ENCODE results near the gene VEZT.

Gene VEZT

DNA sequence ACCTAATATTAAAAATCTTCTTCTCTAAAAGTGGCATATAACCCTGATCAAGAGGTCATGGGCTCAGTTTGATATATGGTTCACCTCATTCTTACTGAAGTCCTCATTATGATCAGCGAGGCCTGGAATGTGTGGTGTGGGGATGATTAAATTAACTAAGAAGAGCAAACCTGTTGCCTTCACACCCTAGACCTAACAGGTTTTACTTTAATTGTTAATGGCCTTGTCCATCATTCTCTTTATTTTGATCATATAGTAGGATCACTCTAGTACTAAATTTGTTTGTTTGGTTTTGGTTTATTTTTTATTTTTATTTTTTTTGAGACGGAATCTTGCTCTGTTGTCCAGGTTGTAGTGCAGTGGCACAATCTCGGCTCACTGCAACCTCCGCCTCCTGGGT is 43.5 kb downstream of the VEZT start:
- H3K36me3 ChIP-seq, result peaks cover 61% of the 10 kb centered on the region
- H3K9me3 ChIP-seq (ENCODE audit: severe bottlenecking), result no peaks in the 10 kb centered on the region
- TF ChIP-seq, protein P1, sequence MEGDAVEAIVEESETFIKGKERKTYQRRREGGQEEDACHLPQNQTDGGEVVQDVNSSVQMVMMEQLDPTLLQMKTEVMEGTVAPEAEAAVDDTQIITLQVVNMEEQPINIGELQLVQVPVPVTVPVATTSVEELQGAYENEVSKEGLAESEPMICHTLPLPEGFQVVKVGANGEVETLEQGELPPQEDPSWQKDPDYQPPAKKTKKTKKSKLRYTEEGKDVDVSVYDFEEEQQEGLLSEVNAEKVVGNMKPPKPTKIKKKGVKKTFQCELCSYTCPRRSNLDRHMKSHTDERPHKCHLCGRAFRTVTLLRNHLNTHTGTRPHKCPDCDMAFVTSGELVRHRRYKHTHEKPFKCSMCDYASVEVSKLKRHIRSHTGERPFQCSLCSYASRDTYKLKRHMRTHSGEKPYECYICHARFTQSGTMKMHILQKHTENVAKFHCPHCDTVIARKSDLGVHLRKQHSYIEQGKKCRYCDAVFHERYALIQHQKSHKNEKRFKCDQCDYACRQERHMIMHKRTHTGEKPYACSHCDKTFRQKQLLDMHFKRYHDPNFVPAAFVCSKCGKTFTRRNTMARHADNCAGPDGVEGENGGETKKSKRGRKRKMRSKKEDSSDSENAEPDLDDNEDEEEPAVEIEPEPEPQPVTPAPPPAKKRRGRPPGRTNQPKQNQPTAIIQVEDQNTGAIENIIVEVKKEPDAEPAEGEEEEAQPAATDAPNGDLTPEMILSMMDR (IDR thresholded peaks at IDR 0.05; ENCODE audit: low read depth, low read length), result no peak
- no peak overlapping the region for H3K4me3 ChIP-seq (ENCODE audit: low read depth, low read length)
- DNase-seq, result no peak
- H3K27ac ChIP-seq, result no peak overlapping the region
- no peaks in the 10 kb centered on the region for H3K27me3 ChIP-seq (ENCODE audit: insufficient read depth, low read depth, severe bottlenecking)

DNA sequence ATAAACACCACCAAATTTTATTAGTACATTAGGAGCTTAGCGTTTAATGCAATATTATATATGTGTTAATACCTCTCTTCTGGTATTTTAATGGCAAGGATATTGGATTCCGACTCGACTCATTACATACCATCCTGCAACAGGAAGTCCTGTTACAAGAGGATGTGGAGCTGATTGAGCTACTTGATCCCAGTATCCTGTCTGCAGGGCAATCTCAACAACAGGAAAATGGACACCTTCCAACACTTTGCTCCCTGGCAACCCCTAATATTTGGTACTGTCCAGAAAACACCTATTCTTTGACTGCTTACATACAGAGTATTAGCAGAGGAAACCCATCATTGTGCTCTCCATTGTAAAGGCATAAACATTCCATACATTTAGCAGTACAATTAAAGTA is 45.2 kb downstream of the VEZT start:
- Histone ChIP-seq H3K36me3 (peaks cover 61% of the 10 kb centered on the region), H3K4me3 (ENCODE audit: low read depth, low read length) (no peak overlapping the region), H3K27ac (no peak overlapping the region), H3K27me3 (ENCODE audit: insufficient read depth, low read depth, severe bottlenecking) (no peaks in the 10 kb centered on the region), H3K9me3 (ENCODE audit: severe bottlenecking) (no peaks in the 10 kb centered on the region)
- no peak for DNase-seq
- TF ChIP-seq, protein P1 (IDR thresholded peaks at IDR 0.05; ENCODE audit: low read depth, low read length), result no peak

DNA sequence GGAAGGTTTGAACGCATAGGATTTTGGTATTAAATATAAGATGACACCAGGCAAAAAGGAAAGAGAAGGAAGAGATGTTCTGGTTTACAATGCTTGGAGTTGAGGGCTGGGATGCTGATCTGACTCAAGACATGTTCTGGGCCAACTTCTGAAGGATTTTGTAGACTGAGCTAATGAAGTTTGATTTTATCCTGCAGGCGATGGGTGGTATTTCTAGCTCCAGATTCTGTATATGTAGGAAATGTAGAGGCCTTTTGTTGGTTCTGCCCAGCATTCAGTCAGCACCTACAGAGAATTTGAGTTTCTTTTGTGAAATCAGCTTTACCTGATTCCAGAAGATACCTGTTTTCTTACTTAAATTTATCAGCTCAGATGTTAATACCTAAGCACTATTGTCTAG is 48.2 kb downstream of the VEZT start:
- no peaks in the 10 kb centered on the region for H3K9me3 ChIP-seq (ENCODE audit: severe bottlenecking)
- no peak overlapping the region for H3K27ac ChIP-seq
- no peaks in the 10 kb centered on the region for H3K27me3 ChIP-seq (ENCODE audit: insufficient read depth, low read depth, severe bottlenecking)
- H3K36me3 ChIP-seq, result peaks cover 69% of the 10 kb centered on the region
- no peak overlapping the region for H3K4me3 ChIP-seq (ENCODE audit: low read depth, low read length)
- DNase-seq, result no peak
- TF ChIP-seq, protein P1 (IDR thresholded peaks at IDR 0.05; ENCODE audit: low read depth, low read length), result no peak

DNA sequence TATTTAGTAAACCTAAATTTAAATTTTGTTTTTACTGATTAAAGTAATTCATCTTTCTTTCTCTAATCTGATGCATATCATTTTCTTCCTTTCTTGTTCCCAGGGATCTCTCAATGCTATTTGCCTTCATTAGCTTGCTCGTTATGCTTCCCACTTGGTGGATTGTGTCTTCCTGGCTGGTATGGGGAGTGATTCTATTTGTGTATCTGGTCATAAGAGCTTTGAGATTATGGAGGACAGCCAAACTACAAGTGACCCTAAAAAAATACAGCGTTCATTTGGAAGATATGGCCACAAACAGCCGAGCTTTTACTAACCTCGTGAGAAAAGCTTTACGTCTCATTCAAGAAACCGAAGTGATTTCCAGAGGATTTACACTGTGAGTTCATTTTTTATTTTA is 48.6 kb downstream of the VEZT start:
- H3K27me3 ChIP-seq (ENCODE audit: insufficient read depth, low read depth, severe bottlenecking), result no peaks in the 10 kb centered on the region
- TF ChIP-seq, protein P1 (IDR thresholded peaks at IDR 0.05; ENCODE audit: low read depth, low read length), result no peak
- peaks cover 74% of the 10 kb centered on the region for H3K36me3 ChIP-seq
- DNase-seq, result no peak
- no peaks in the 10 kb centered on the region for H3K9me3 ChIP-seq (ENCODE audit: severe bottlenecking)
- no peak overlapping the region for H3K27ac ChIP-seq
- no peak overlapping the region for H3K4me3 ChIP-seq (ENCODE audit: low read depth, low read length)

DNA sequence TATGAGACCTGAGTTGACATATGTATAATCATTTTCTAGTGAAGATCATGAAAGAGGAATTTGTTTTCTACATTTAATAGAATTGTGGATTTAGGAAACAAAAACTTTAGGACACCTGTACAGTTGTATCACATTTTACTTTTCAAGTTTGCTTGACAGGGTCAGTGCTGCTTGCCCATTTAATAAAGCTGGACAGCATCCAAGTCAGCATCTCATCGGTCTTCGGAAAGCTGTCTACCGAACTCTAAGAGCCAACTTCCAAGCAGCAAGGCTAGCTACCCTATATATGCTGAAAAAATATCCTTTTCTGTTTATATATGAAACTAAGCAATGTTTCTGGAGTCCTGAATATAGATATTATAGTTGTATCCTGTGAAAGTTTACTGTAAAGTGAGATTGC is 52.3 kb downstream of the VEZT start:
- H3K9me3 ChIP-seq (ENCODE audit: severe bottlenecking), result no peaks in the 10 kb centered on the region
- no peaks in the 10 kb centered on the region for H3K27me3 ChIP-seq (ENCODE audit: insufficient read depth, low read depth, severe bottlenecking)
- DNase-seq, result no peak
- H3K36me3 ChIP-seq, result peaks cover 67% of the 10 kb centered on the region
- H3K27ac ChIP-seq, result no peak overlapping the region
- TF ChIP-seq, protein P1 (IDR thresholded peaks at IDR 0.05; ENCODE audit: low read depth, low read length), result no peak
- no peak overlapping the region for H3K4me3 ChIP-seq (ENCODE audit: low read depth, low read length)

DNA sequence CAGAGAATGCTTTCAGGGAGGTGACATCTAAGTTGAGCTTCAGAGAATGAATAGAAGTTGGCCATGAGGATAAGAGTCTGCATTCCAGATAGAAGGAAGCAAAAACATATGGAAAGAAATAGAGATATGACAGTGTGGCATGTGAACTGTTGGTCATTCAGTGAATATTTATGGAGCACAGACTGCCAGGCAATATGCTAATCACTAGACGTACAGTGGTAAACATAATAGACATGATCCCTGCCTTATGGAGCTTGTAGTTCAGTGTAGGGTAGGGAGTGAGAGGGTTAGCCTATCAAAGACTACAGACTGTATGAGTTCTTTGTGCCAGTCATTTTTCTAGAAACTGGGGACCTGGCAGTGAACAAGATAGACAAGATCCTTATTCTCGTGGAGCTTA is 53.9 kb downstream of the VEZT start:
- no peaks in the 10 kb centered on the region for H3K9me3 ChIP-seq (ENCODE audit: severe bottlenecking)
- H3K27ac ChIP-seq, result no peak overlapping the region
- peaks cover 59% of the 10 kb centered on the region for H3K36me3 ChIP-seq
- DNase-seq, result no peak
- no peak overlapping the region for H3K4me3 ChIP-seq (ENCODE audit: low read depth, low read length)
- TF ChIP-seq, protein P1 (IDR thresholded peaks at IDR 0.05; ENCODE audit: low read depth, low read length), result no peak
- no peaks in the 10 kb centered on the region for H3K27me3 ChIP-seq (ENCODE audit: insufficient read depth, low read depth, severe bottlenecking)
